Sigmoid colon (tissue), 7 donors: ENCODE results near the gene TBRG1. TPM values are rescaled to one million over a fixed set of nuclear protein-coding genes. Genes with fewer than 3 reads are reported as not detected.

Experiments
- DNase-seq: peaks from one replicate; pipeline ENCODE4 v3.0.0-alpha.2; 2019
- H3K27ac ChIP-seq, 4 donors: fragments of 200-600 bp; sonication (generic); one replicate each; pipeline ENCODE4 v1.5.1; 2016 to 2019; ENCODE audit warnings: mild to moderate bottlenecking in 1 of 4
- H3K27me3 ChIP-seq, 3 donors: fragments of 200-600 bp; sonication (generic); one replicate each; pipeline ENCODE4 v1.5.1; 2019; ENCODE audit warnings: mild to moderate bottlenecking in 1 of 3
- H3K36me3 ChIP-seq, 4 donors: fragments of 200-600 bp; sonication (generic); one replicate each; pipeline ENCODE4 v1.5.1; 2016 to 2019
- H3K4me1 ChIP-seq, 4 donors: fragments of 200-600 bp; sonication (generic); one replicate each; pipeline ENCODE4 v1.5.1; 2017 to 2019
- H3K4me3 ChIP-seq, 4 donors: fragments of 200-600 bp; sonication (generic); one replicate each; pipeline ENCODE4 v1.5.1; 2017 to 2019; ENCODE audit warnings: mild to moderate bottlenecking in 2 of 4, moderate library complexity in 1 of 4
- H3K9me3 ChIP-seq, 4 donors: fragments of 200-600 bp in 3 of 4; sonication (generic) in 3 of 4; one replicate each; pipeline versions ENCODE4 v1.5.1 to v1.6.1; 2013 to 2019
- CTCF ChIP-seq, 4 experiments: fragments of 450-650 bp in 3 of 4; fragments of 200-600 bp in 1 of 4; IDR thresholded peaks; one replicate each; pipeline ENCODE4 v1.5.1; 2016 to 2019; ENCODE audit warnings: antibody characterized with exemption in 4 of 4, mild to moderate bottlenecking in 3 of 4, moderate library complexity in 2 of 4
- EP300 ChIP-seq, 4 donors: sonication (generic); formaldehyde crosslinking; IDR thresholded peaks; one replicate each; pipeline ENCODE4 v1.6.1; 2017; ENCODE audit warnings: antibody characterized with exemption in 4 of 4
- POLR2A ChIP-seq, 2 donors: fragments of 450-650 bp; IDR thresholded peaks; one replicate each; pipeline ENCODE4 v1.6.1; 2016; ENCODE audit warnings: antibody characterized with exemption in 2 of 2, mild to moderate bottlenecking in 2 of 2, moderate library complexity in 2 of 2
- POLR2AphosphoS5 ChIP-seq, 4 donors: sonication (generic); formaldehyde crosslinking; IDR thresholded peaks; one replicate each; pipeline ENCODE4 v1.6.1; 2017; ENCODE audit warnings: antibody characterized with exemption in 4 of 4
- WGBS, 2 donors: extraction: QIAGEN DNeasy Blood & Tissue Kit; methylation state at CpG; one replicate each; pipeline ENCODE4 v1.1.7; 2013; 5-methylcytosine and 5-hydroxymethylcytosine counted together
- intact Hi-C: fragments of 100-400 bp; cut with DNase I; formaldehyde crosslinking; loops from one replicate; pipeline ENCODE4 v1.15.1; 2023
- polyA plus RNA-seq, 3 donors: library from polyadenylated mRNA; stranded (reverse); fragments of 200-250 nt; gene quantifications; one replicate each; pipeline ENCODE4 v1.2.3, GENCODE V29; 2013
- total RNA-seq, 4 donors: library from RNA; depleted of rRNA; stranded (reverse); fragments of >200 nt; gene quantifications; one replicate each; pipeline ENCODE4 v1.1.0, GENCODE V29; 2016
- donor health status: healthy with polysubstance abuse.
- donor health status: Bipolar disorder and iron deficiency.
- donor health status: healthy.

The TBRG1 gene
- total and polyA plus RNA-seq, 7 donors: 14.4 to 41.0 (median 26.0) TPM

- Histone ChIP-seq H3K4me3 (no peak overlapping the region), H3K4me1 (no peaks in the 10 kb centered on the region), H3K27me3 (no peaks in the 10 kb centered on the region), H3K9me3 (no peaks in the 10 kb centered on the region), H3K36me3 (peaks cover 0 to 45% (median 3%) of the 10 kb centered on the region in 4 donors), H3K27ac (no peak overlapping the region)
- DNase-seq: no peak
- 84 to 90% methylated on average over 16 of the region's 16 CpGs for WGBS, 2 donors
- TF ChIP-seq CTCF (IDR thresholded peaks at IDR 0.05) (no peak), POLR2A (IDR thresholded peaks at IDR 0.05) (no peak), EP300 (IDR thresholded peaks at IDR 0.05) (no peak), POLR2AphosphoS5 (IDR thresholded peaks at IDR 0.05) (no peak)
- intact Hi-C loops: no loop called here
Measured at GRCh38 chr11:124656774-124657630, 34.3 kb downstream of the TBRG1 start.

- Histone ChIP-seq H3K27ac (no peak overlapping the region), H3K27me3 (no peaks in the 10 kb centered on the region), H3K4me1 (no peaks in the 10 kb centered on the region), H3K36me3 (peaks cover 0 to 38% (median 3%) of the 10 kb centered on the region in 4 donors), H3K9me3 (no peaks in the 10 kb centered on the region), H3K4me3 (no peak overlapping the region)
- TF ChIP-seq POLR2A (IDR thresholded peaks at IDR 0.05) (no peak), POLR2AphosphoS5 (IDR thresholded peaks at IDR 0.05) (no peak), CTCF (IDR thresholded peaks at IDR 0.05) (no peak), EP300 (IDR thresholded peaks at IDR 0.05) (no peak)
- intact Hi-C loops: no loop called here
- no peak for DNase-seq
- 79 to 94% methylated on average over 5 of the region's 5 CpGs for WGBS, 2 donors
Measured at GRCh38 chr11:124657904-124658303, 35.2 kb downstream of the TBRG1 start.

GRCh38 chr11:124658501-124658900 is 35.8 kb downstream of the TBRG1 start:
- Histone ChIP-seq H3K27me3 (no peaks in the 10 kb centered on the region), H3K4me3 (no peak overlapping the region), H3K4me1 (no peaks in the 10 kb centered on the region), H3K36me3 (peaks cover 0 to 32% (median 0%) of the 10 kb centered on the region in 4 donors), H3K27ac (no peak overlapping the region), H3K9me3 (no peaks in the 10 kb centered on the region)
- intact Hi-C loops: no loop called here
- TF ChIP-seq POLR2A (IDR thresholded peaks at IDR 0.05): no peak
- TF ChIP-seq POLR2AphosphoS5 (IDR thresholded peaks at IDR 0.05): no peak
- DNase-seq: no peak
- WGBS, 2 donors: 83 to 88% methylated on average over 3 of the region's 3 CpGs

GRCh38 chr11:124658986-124659385 is 36.3 kb downstream of the TBRG1 start:
- H3K27ac ChIP-seq: no peak overlapping the region
- no peak overlapping the region for H3K4me3 ChIP-seq
- H3K4me1 ChIP-seq: no peaks in the 10 kb centered on the region
- H3K27me3 ChIP-seq: no peaks in the 10 kb centered on the region
- 91 to 92% methylated on average over 1 of the region's 1 CpG for WGBS, 2 donors
- TF ChIP-seq POLR2A (IDR thresholded peaks at IDR 0.05) (no peak), POLR2AphosphoS5 (IDR thresholded peaks at IDR 0.05) (no peak), CTCF (IDR thresholded peaks at IDR 0.05) (no peak), EP300 (IDR thresholded peaks at IDR 0.05) (no peak)
- DNase-seq: no peak
- H3K9me3 ChIP-seq: no peaks in the 10 kb centered on the region
- intact Hi-C loops: no loop called here
- H3K36me3 ChIP-seq: peaks cover 0 to 27% (median 0%) of the 10 kb centered on the region in 4 donors

- H3K4me1 ChIP-seq: no peaks in the 10 kb centered on the region
- TF ChIP-seq POLR2A (IDR thresholded peaks at IDR 0.05) (no peak), CTCF (IDR thresholded peaks at IDR 0.05) (no peak), EP300 (IDR thresholded peaks at IDR 0.05) (no peak), POLR2AphosphoS5 (IDR thresholded peaks at IDR 0.05) (no peak)
- H3K9me3 ChIP-seq: no peaks in the 10 kb centered on the region
- peaks cover 0 to 35% (median 0%) of the 10 kb centered on the region in 4 donors for H3K36me3 ChIP-seq
- no peak overlapping the region for H3K4me3 ChIP-seq
- no peak overlapping the region for H3K27ac ChIP-seq
- DNase-seq: no peak
- intact Hi-C loops: no loop called here
- no peaks in the 10 kb centered on the region for H3K27me3 ChIP-seq
Measured at GRCh38 chr11:124661553-124661952, 38.9 kb downstream of the TBRG1 start.
